Transverse colon (tissue), 4 donors: Measurements from ENCODE around the gene VPS13D.

ENCODE experiments used
- EP300 ChIP-seq: sonication (generic); formaldehyde crosslinking; IDR thresholded peaks from one replicate; pipeline ENCODE4 v1.6.1; 2017; ENCODE audit warnings: antibody characterized with exemption, low read depth
- POLR2A ChIP-seq: fragments of 450-650 bp; IDR thresholded peaks from one replicate; pipeline ENCODE4 v1.6.1; 2016; ENCODE audit warnings: antibody characterized with exemption, mild to moderate bottlenecking, moderate library complexity
- POLR2AphosphoS5 ChIP-seq, 3 donors: sonication (generic); formaldehyde crosslinking; IDR thresholded peaks; one replicate each; pipeline ENCODE4 v1.6.1; 2016; ENCODE audit warnings: antibody characterized with exemption in 3 of 3
- TF ChIP-seq, protein P1 (sequence below), 5 experiments: fragments of 200-600 bp in 3 of 5; fragments of 450-650 bp in 2 of 5; sonication (generic) in 3 of 5; IDR thresholded peaks; 1 replicate in 2 of 5; 2 replicates in 3 of 5; pipeline ENCODE4 v1.5.1; 2016 to 2017; ENCODE audit warnings: antibody characterized with exemption in 5 of 5, inconsistent platforms in 3 of 5, mild to moderate bottlenecking in 2 of 5, moderate library complexity in 1 of 5

DNA sequence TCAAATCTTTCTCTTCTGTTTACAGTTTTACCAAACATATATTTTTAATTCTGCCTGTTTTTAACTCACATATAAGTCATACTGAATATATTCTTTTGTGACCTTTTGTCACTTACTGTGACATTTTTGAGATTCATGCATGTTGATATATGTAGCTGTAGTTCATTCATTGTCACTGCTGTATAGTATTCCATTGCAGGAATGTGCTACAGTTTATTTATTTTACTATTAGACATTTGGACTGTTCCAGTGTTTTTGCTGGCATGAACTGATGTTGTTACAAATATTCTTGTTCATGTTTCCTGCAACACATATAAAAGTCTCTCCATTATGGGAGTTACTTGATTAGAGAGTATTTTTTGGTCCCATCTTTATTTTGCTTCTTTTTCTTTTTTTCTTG, 213.3 kb downstream of the VPS13D start:
- TF ChIP-seq EP300 (no peak), POLR2A (no peak), POLR2AphosphoS5 (IDR thresholded peaks at IDR 0.05) (no peak)
- TF ChIP-seq, protein P1, sequence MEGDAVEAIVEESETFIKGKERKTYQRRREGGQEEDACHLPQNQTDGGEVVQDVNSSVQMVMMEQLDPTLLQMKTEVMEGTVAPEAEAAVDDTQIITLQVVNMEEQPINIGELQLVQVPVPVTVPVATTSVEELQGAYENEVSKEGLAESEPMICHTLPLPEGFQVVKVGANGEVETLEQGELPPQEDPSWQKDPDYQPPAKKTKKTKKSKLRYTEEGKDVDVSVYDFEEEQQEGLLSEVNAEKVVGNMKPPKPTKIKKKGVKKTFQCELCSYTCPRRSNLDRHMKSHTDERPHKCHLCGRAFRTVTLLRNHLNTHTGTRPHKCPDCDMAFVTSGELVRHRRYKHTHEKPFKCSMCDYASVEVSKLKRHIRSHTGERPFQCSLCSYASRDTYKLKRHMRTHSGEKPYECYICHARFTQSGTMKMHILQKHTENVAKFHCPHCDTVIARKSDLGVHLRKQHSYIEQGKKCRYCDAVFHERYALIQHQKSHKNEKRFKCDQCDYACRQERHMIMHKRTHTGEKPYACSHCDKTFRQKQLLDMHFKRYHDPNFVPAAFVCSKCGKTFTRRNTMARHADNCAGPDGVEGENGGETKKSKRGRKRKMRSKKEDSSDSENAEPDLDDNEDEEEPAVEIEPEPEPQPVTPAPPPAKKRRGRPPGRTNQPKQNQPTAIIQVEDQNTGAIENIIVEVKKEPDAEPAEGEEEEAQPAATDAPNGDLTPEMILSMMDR (IDR thresholded peaks at IDR 0.05), result no peak
